HepG2 (cell line): ENCODE results near the gene USF2. TPM values are rescaled to one million over a fixed set of nuclear protein-coding genes. Genes with fewer than 3 reads are reported as not detected.

Source experiments
- HCFC1 ChIP-seq: fragments of 150-350 bp; IDR thresholded peaks from 2 replicates; pipeline ENCODE4 v1.6.1; 2014; ENCODE audit warnings: low read depth, low read length
- ISX ChIP-seq: sonication (generic); formaldehyde crosslinking; conservative IDR thresholded peaks from 2 replicates; pipeline ENCODE4 v1.5.0; 2020; ENCODE audit warnings: missing genetic modification reagents
- NR0B2 ChIP-seq: sonication (generic); formaldehyde crosslinking; IDR thresholded peaks from 2 replicates; pipeline ENCODE4 v1.4.0; 2020; ENCODE audit warnings: mild to moderate bottlenecking, missing genetic modification reagents
- PCBP2 ChIP-seq: fragments of 200-400 bp; formaldehyde crosslinking; optimal IDR thresholded peaks from 2 replicates; pipeline ENCODE3; 2018; ENCODE audit warnings: low read length, low read depth; ENCODE audit not compliant: poor library complexity, severe bottlenecking
- RFX5 ChIP-seq: IDR thresholded peaks from 2 replicates; pipeline ENCODE4 v1.6.1; 2011; ENCODE audit warnings: low read depth, low read length, improper control_type of control experiment
- SOX6 ChIP-seq, 2 experiments: fragments of 450-650 bp in 1 of 2; sonication (generic) in 1 of 2; formaldehyde crosslinking in 1 of 2; IDR thresholded peaks; 2 replicates each; pipeline versions ENCODE4 v1.4.0 to v1.6.1; 2017 to 2020; ENCODE audit warnings: antibody characterized with exemption in 1 of 2, mild to moderate bottlenecking in 1 of 2, missing genetic modification reagents in 1 of 2
- SP1 ChIP-seq, 2 experiments: fragments of 450-650 bp in 1 of 2; sonication (generic) in 1 of 2; formaldehyde crosslinking in 1 of 2; IDR thresholded peaks; 2 replicates each; pipeline versions ENCODE4 v1.4.0 to v1.6.1; 2016 to 2020; ENCODE audit warnings: missing genetic modification reagents in 1 of 2
- ZKSCAN1 ChIP-seq: fragments of 150-350 bp; IDR thresholded peaks from 2 replicates; pipeline ENCODE4 v1.6.1; 2014; ENCODE audit warnings: low read length
- ZNF296 ChIP-seq: sonication (generic); formaldehyde crosslinking; conservative IDR thresholded peaks from 2 replicates; pipeline ENCODE4 v1.5.0; 2020; ENCODE audit warnings: mild to moderate bottlenecking, missing genetic modification reagents
- ZNF510 ChIP-seq: sonication (generic); formaldehyde crosslinking; IDR thresholded peaks from 2 replicates; pipeline ENCODE4 v1.4.0; 2020; ENCODE audit warnings: low read depth, mild to moderate bottlenecking, missing genetic modification reagents
- ZNF512 ChIP-seq: sonication (generic); formaldehyde crosslinking; IDR thresholded peaks from 2 replicates; pipeline ENCODE4 v1.4.0; 2020; ENCODE audit warnings: mild to moderate bottlenecking, missing genetic modification reagents
- ZNF549 ChIP-seq: sonication (generic); formaldehyde crosslinking; IDR thresholded peaks from 2 replicates; pipeline ENCODE4 v1.5.0; 2020; ENCODE audit warnings: missing genetic modification reagents
- ZNF615 ChIP-seq: sonication (generic); formaldehyde crosslinking; IDR thresholded peaks from 2 replicates; pipeline ENCODE4 v1.5.0; 2020; ENCODE audit warnings: mild to moderate bottlenecking, missing genetic modification reagents, borderline replicate concordance
- polyA plus RNA-seq, 8 experiments: library from polyadenylated mRNA; depleted of rRNA in 3 of 8; stranded (reverse) in 7 of 8; unstranded in 1 of 8; fragments of >200 nt; fragmentation: Illumina TruSeq in 4 of 8; extraction: Trizol in 4 of 8; gene quantifications; 2 replicates each; pipeline versions ENCODE4 v1.2.1 to v1.2.3, GENCODE V29; 2011 to 2016; ENCODE audit warnings: low read depth in 4 of 8, missing spikeins in 1 of 8, mixed read lengths in 1 of 8; ENCODE audit not compliant: insufficient read depth in 1 of 8
- total RNA-seq, 5 experiments: library from RNA; depleted of rRNA; stranded (reverse); fragments of >200 nt; fragmentation: Illumina TruSeq; extraction: Trizol; gene quantifications; 2 replicates each; pipeline ENCODE4 v1.2.3, GENCODE V29; 2016; ENCODE audit warnings: low read depth in 1 of 5
- TF ChIP-seq, protein P1 (sequence below): sonication (generic); formaldehyde crosslinking; conservative IDR thresholded peaks from 2 replicates; pipeline ENCODE4 v1.8.0; 2022; ENCODE audit warnings: low read depth, missing genetic modification reagents
- TF ChIP-seq, protein P2 (sequence below): sonication (generic); formaldehyde crosslinking; IDR thresholded peaks from 2 replicates; pipeline ENCODE4 v1.4.0; 2020; ENCODE audit warnings: low read depth, missing genetic modification reagents
- TF ChIP-seq, protein P3 (sequence below): sonication (generic); formaldehyde crosslinking; IDR thresholded peaks from 2 replicates; pipeline ENCODE4 v1.4.0; 2020; ENCODE audit warnings: missing genetic modification reagents, borderline replicate concordance
- TF ChIP-seq, protein P4 (sequence below): sonication (generic); formaldehyde crosslinking; IDR thresholded peaks from 2 replicates; pipeline ENCODE4 v1.8.0; 2022; ENCODE audit warnings: missing genetic modification reagents, mild to moderate bottlenecking, borderline replicate concordance

USF2 gene
- total and polyA plus RNA-seq, 2 of the 13 experiments (the other 11 are each of a cell fraction or from before 2014, with no cell fraction given) = 54.9 to 106 TPM

GRCh38 chr19:35267353-35267817, 1.4 kb upstream of the USF2 start (continued):
- TF ChIP-seq, protein P1, sequence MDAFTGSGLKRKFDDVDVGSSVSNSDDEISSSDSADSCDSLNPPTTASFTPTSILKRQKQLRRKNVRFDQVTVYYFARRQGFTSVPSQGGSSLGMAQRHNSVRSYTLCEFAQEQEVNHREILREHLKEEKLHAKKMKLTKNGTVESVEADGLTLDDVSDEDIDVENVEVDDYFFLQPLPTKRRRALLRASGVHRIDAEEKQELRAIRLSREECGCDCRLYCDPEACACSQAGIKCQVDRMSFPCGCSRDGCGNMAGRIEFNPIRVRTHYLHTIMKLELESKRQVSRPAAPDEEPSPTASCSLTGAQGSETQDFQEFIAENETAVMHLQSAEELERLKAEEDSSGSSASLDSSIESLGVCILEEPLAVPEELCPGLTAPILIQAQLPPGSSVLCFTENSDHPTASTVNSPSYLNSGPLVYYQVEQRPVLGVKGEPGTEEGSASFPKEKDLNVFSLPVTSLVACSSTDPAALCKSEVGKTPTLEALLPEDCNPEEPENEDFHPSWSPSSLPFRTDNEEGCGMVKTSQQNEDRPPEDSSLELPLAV (CRISPR knock-in tag) = no peak
- TF ChIP-seq ISX (CRISPR knock-in tag) = no peak
- TF ChIP-seq ZKSCAN1 = no peak
- TF ChIP-seq RFX5 = no peak
- TF ChIP-seq NR0B2 (CRISPR knock-in tag) = no peak
- TF ChIP-seq, protein P2, sequence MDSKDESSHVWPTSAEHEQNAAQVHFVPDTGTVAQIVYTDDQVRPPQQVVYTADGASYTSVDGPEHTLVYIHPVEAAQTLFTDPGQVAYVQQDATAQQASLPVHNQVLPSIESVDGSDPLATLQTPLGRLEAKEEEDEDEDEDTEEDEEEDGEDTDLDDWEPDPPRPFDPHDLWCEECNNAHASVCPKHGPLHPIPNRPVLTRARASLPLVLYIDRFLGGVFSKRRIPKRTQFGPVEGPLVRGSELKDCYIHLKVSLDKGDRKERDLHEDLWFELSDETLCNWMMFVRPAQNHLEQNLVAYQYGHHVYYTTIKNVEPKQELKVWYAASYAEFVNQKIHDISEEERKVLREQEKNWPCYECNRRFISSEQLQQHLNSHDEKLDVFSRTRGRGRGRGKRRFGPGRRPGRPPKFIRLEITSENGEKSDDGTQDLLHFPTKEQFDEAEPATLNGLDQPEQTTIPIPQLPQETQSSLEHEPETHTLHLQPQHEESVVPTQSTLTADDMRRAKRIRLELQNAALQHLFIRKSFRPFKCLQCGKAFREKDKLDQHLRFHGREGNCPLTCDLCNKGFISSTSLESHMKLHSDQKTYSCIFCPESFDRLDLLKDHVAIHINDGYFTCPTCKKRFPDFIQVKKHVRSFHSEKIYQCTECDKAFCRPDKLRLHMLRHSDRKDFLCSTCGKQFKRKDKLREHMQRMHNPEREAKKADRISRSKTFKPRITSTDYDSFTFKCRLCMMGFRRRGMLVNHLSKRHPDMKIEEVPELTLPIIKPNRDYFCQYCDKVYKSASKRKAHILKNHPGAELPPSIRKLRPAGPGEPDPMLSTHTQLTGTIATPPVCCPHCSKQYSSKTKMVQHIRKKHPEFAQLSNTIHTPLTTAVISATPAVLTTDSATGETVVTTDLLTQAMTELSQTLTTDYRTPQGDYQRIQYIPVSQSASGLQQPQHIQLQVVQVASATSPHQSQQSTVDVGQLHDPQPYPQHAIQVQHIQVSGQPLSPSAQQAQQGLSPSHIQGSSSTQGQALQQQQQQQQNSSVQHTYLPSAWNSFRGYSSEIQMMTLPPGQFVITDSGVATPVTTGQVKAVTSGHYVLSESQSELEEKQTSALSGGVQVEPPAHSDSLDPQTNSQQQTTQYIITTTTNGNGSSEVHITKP (CRISPR knock-in tag) = no peak
- TF ChIP-seq ZNF549 = no peak
- TF ChIP-seq, protein P3, sequence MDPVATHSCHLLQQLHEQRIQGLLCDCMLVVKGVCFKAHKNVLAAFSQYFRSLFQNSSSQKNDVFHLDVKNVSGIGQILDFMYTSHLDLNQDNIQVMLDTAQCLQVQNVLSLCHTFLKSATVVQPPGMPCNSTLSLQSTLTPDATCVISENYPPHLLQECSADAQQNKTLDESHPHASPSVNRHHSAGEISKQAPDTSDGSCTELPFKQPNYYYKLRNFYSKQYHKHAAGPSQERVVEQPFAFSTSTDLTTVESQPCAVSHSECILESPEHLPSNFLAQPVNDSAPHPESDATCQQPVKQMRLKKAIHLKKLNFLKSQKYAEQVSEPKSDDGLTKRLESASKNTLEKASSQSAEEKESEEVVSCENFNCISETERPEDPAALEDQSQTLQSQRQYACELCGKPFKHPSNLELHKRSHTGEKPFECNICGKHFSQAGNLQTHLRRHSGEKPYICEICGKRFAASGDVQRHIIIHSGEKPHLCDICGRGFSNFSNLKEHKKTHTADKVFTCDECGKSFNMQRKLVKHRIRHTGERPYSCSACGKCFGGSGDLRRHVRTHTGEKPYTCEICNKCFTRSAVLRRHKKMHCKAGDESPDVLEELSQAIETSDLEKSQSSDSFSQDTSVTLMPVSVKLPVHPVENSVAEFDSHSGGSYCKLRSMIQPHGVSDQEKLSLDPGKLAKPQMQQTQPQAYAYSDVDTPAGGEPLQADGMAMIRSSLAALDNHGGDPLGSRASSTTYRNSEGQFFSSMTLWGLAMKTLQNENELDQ (CRISPR knock-in tag) = no peak
- no peak for TF ChIP-seq PCBP2
- TF ChIP-seq, protein P4, sequence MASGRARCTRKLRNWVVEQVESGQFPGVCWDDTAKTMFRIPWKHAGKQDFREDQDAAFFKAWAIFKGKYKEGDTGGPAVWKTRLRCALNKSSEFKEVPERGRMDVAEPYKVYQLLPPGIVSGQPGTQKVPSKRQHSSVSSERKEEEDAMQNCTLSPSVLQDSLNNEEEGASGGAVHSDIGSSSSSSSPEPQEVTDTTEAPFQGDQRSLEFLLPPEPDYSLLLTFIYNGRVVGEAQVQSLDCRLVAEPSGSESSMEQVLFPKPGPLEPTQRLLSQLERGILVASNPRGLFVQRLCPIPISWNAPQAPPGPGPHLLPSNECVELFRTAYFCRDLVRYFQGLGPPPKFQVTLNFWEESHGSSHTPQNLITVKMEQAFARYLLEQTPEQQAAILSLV (CRISPR knock-in tag) = 0 out of 2 replicates have a peak, but pooled peaks have one; percentile 25
- TF ChIP-seq SOX6 (IDR thresholded peaks at IDR 0.05) = no peak
- no peak for TF ChIP-seq SOX6 (CRISPR knock-in tag; IDR thresholded peaks at IDR 0.05)
- peak; percentile 32; the same call in 1 of the 2 replicates for TF ChIP-seq ZNF296 (CRISPR knock-in tag)
- TF ChIP-seq ZNF510 (CRISPR knock-in tag) = no peak
- no peak for TF ChIP-seq ZNF615 (CRISPR knock-in tag)
- no peak for TF ChIP-seq SP1 (IDR thresholded peaks at IDR 0.05)
- no peak for TF ChIP-seq SP1 (CRISPR knock-in tag; IDR thresholded peaks at IDR 0.05)
- TF ChIP-seq ZNF512 (CRISPR knock-in tag) = no peak
- no peak for TF ChIP-seq HCFC1
